Measurements from ENCODE around the gene MRPS2.
"Not testable (repeated sequence)": the region's sequence is repeated elsewhere in the genome, so short reads cannot be mapped to it uniquely, and the experiment has no call there.

The MRPS2 gene

GRCh38 chr9:135500525-135501260 lies at the start of gene MRPS2:
MRPS2 (plus strand) TSS chr9:135500682; CDS start chr9:135500711, 29 bp downstream.
- peaks cover 18% of the 10 kb centered on the region for H3K4me1 ChIP-seq (ENCODE audit: control insufficient read depth, insufficient read depth, low read length)
- no peaks in the 10 kb centered on the region for H3K9me3 ChIP-seq (ENCODE audit: control insufficient read depth, low read length)
- H3K9ac ChIP-seq (ENCODE audit: low read length): peak within 1 kb of the TSS; percentile 94
- H3K27me3 ChIP-seq (replicated peaks; ENCODE audit: control insufficient read depth, insufficient read depth, low read length): no peaks in the 10 kb centered on the region
- peak; percentile 95 for DNase-seq (ENCODE audit: low read depth)
- H3K4me3 ChIP-seq (ENCODE audit: low read length): peak within 1 kb of the TSS; percentile 90
- H3K36me3 ChIP-seq (ENCODE audit: control insufficient read depth, insufficient read depth, low read length, severe bottlenecking): peaks cover 26% of the 10 kb centered on the region

- Histone ChIP-seq H3K9ac (ENCODE audit: low read length) (no peak overlapping the region), H3K36me3 (ENCODE audit: control insufficient read depth, insufficient read depth, low read length, severe bottlenecking) (no peaks in the 10 kb centered on the region), H3K4me1 (ENCODE audit: control insufficient read depth, insufficient read depth, low read length) (peaks cover 9% of the 10 kb centered on the region), H3K27me3 (replicated peaks; ENCODE audit: control insufficient read depth, insufficient read depth, low read length) (peaks cover 18% of the 10 kb centered on the region), H3K4me3 (ENCODE audit: low read length) (no peak overlapping the region), H3K9me3 (ENCODE audit: control insufficient read depth, low read length) (peaks cover 15% of the 10 kb centered on the region)
- no peak for DNase-seq (ENCODE audit: low read depth)
Measured at GRCh38 chr9:135450956-135451355, 49.5 kb upstream of the MRPS2 start.

GRCh38 chr9:135451909-135452308 lies 48.6 kb upstream of the MRPS2 start:
- H3K4me3 ChIP-seq (ENCODE audit: low read length); H3K36me3 ChIP-seq (ENCODE audit: control insufficient read depth, insufficient read depth, low read length, severe bottlenecking); H3K4me1 ChIP-seq (ENCODE audit: control insufficient read depth, insufficient read depth, low read length); DNase-seq (ENCODE audit: low read depth); H3K9ac ChIP-seq (ENCODE audit: low read length): not testable (repeated sequence)
- Histone ChIP-seq H3K27me3 (replicated peaks; ENCODE audit: control insufficient read depth, insufficient read depth, low read length) (peaks cover 23% of the 10 kb centered on the region), H3K9me3 (ENCODE audit: control insufficient read depth, low read length) (peaks cover 15% of the 10 kb centered on the region)

- peaks cover 15% of the 10 kb centered on the region for H3K9me3 ChIP-seq (ENCODE audit: control insufficient read depth, low read length)
- no peak overlapping the region for H3K4me3 ChIP-seq (ENCODE audit: low read length)
- H3K4me1 ChIP-seq (ENCODE audit: control insufficient read depth, insufficient read depth, low read length): no peaks in the 10 kb centered on the region
- no peak for DNase-seq (ENCODE audit: low read depth)
- no peak overlapping the region for H3K9ac ChIP-seq (ENCODE audit: low read length)
- H3K36me3 ChIP-seq (ENCODE audit: control insufficient read depth, insufficient read depth, low read length, severe bottlenecking): no peaks in the 10 kb centered on the region
- H3K27me3 ChIP-seq (replicated peaks; ENCODE audit: control insufficient read depth, insufficient read depth, low read length): peaks cover 25% of the 10 kb centered on the region
Measured at GRCh38 chr9:135454737-135455136, 45.7 kb upstream of the MRPS2 start.

- Histone ChIP-seq H3K9ac (ENCODE audit: low read length) (no peak overlapping the region), H3K36me3 (ENCODE audit: control insufficient read depth, insufficient read depth, low read length, severe bottlenecking) (no peaks in the 10 kb centered on the region), H3K4me1 (ENCODE audit: control insufficient read depth, insufficient read depth, low read length) (no peaks in the 10 kb centered on the region), H3K4me3 (ENCODE audit: low read length) (no peak overlapping the region), H3K9me3 (ENCODE audit: control insufficient read depth, low read length) (peaks cover 15% of the 10 kb centered on the region), H3K27me3 (replicated peaks; ENCODE audit: control insufficient read depth, insufficient read depth, low read length) (peaks cover 22% of the 10 kb centered on the region)
- DNase-seq (ENCODE audit: low read depth): no peak
Measured at GRCh38 chr9:135455401-135456030, 45.0 kb upstream of the MRPS2 start.

GRCh38 chr9:135456436-135457104 lies 43.9 kb upstream of the MRPS2 start:
- Histone ChIP-seq H3K27me3 (replicated peaks; ENCODE audit: control insufficient read depth, insufficient read depth, low read length) (peaks cover 22% of the 10 kb centered on the region), H3K4me1 (ENCODE audit: control insufficient read depth, insufficient read depth, low read length) (no peaks in the 10 kb centered on the region), H3K4me3 (ENCODE audit: low read length) (no peak overlapping the region), H3K36me3 (ENCODE audit: control insufficient read depth, insufficient read depth, low read length, severe bottlenecking) (no peaks in the 10 kb centered on the region), H3K9me3 (ENCODE audit: control insufficient read depth, low read length) (peaks cover 15% of the 10 kb centered on the region), H3K9ac (ENCODE audit: low read length) (no peak overlapping the region)
- DNase-seq (ENCODE audit: low read depth): no peak

GRCh38 chr9:135458478-135458877 lies 42.0 kb upstream of the MRPS2 start:
- peaks cover 15% of the 10 kb centered on the region for H3K9me3 ChIP-seq (ENCODE audit: control insufficient read depth, low read length)
- peaks cover 18% of the 10 kb centered on the region for H3K27me3 ChIP-seq (replicated peaks; ENCODE audit: control insufficient read depth, insufficient read depth, low read length)
- DNase-seq (ENCODE audit: low read depth); H3K4me3 ChIP-seq (ENCODE audit: low read length); H3K9ac ChIP-seq (ENCODE audit: low read length); H3K36me3 ChIP-seq (ENCODE audit: control insufficient read depth, insufficient read depth, low read length, severe bottlenecking): not testable (repeated sequence)
- H3K4me1 ChIP-seq (ENCODE audit: control insufficient read depth, insufficient read depth, low read length): peaks cover 13% of the 10 kb centered on the region

GRCh38 chr9:135461936-135462335 lies 38.5 kb upstream of the MRPS2 start:
- no peak for DNase-seq (ENCODE audit: low read depth)
- no peaks in the 10 kb centered on the region for H3K9me3 ChIP-seq (ENCODE audit: control insufficient read depth, low read length)

GRCh38 chr9:135463140-135463539 lies 37.3 kb upstream of the MRPS2 start:
- DNase-seq (ENCODE audit: low read depth): peak; percentile 48

More at GRCh38 chr9:135461936-135462335, 38.5 kb upstream of the MRPS2 start:
- H3K4me1 ChIP-seq (ENCODE audit: control insufficient read depth, insufficient read depth, low read length): peaks cover 17% of the 10 kb centered on the region
- H3K9ac ChIP-seq (ENCODE audit: low read length): no peak overlapping the region
- H3K27me3 ChIP-seq (replicated peaks; ENCODE audit: control insufficient read depth, insufficient read depth, low read length): peaks cover 2% of the 10 kb centered on the region
- H3K4me3 ChIP-seq (ENCODE audit: low read length): no peak overlapping the region
- no peaks in the 10 kb centered on the region for H3K36me3 ChIP-seq (ENCODE audit: control insufficient read depth, insufficient read depth, low read length, severe bottlenecking)

GRCh38 chr9:135464181-135464580 lies 36.3 kb upstream of the MRPS2 start:
- H3K4me3 ChIP-seq (ENCODE audit: low read length): no peak overlapping the region
- no peaks in the 10 kb centered on the region for H3K36me3 ChIP-seq (ENCODE audit: control insufficient read depth, insufficient read depth, low read length, severe bottlenecking)
- H3K9me3 ChIP-seq (ENCODE audit: control insufficient read depth, low read length): no peaks in the 10 kb centered on the region
- H3K27me3 ChIP-seq (replicated peaks; ENCODE audit: control insufficient read depth, insufficient read depth, low read length): no peaks in the 10 kb centered on the region
- peaks cover 28% of the 10 kb centered on the region for H3K4me1 ChIP-seq (ENCODE audit: control insufficient read depth, insufficient read depth, low read length)
- no peak overlapping the region for H3K9ac ChIP-seq (ENCODE audit: low read length)
- no peak for DNase-seq (ENCODE audit: low read depth)

More at GRCh38 chr9:135463140-135463539, 37.3 kb upstream of the MRPS2 start:
- Histone ChIP-seq H3K4me1 (ENCODE audit: control insufficient read depth, insufficient read depth, low read length) (peaks cover 17% of the 10 kb centered on the region), H3K4me3 (ENCODE audit: low read length) (no peak overlapping the region), H3K9me3 (ENCODE audit: control insufficient read depth, low read length) (no peaks in the 10 kb centered on the region), H3K36me3 (ENCODE audit: control insufficient read depth, insufficient read depth, low read length, severe bottlenecking) (no peaks in the 10 kb centered on the region), H3K27me3 (replicated peaks; ENCODE audit: control insufficient read depth, insufficient read depth, low read length) (no peaks in the 10 kb centered on the region), H3K9ac (ENCODE audit: low read length) (no peak overlapping the region)

- H3K9ac ChIP-seq (ENCODE audit: low read length): peak overlapping the region; percentile 27
- peaks cover 13% of the 10 kb centered on the region for H3K4me1 ChIP-seq (ENCODE audit: control insufficient read depth, insufficient read depth, low read length)
- DNase-seq (ENCODE audit: low read depth): no peak
- H3K9me3 ChIP-seq (ENCODE audit: control insufficient read depth, low read length): no peaks in the 10 kb centered on the region
- H3K27me3 ChIP-seq (replicated peaks; ENCODE audit: control insufficient read depth, insufficient read depth, low read length): peaks cover 5% of the 10 kb centered on the region
- no peaks in the 10 kb centered on the region for H3K36me3 ChIP-seq (ENCODE audit: control insufficient read depth, insufficient read depth, low read length, severe bottlenecking)
- peak overlapping the region; percentile 67 for H3K4me3 ChIP-seq (ENCODE audit: low read length)
Measured at GRCh38 chr9:135468854-135469521, 31.5 kb upstream of the MRPS2 start.
